Mesangial cell (primary cell): Measurements from ENCODE around the gene AQP3. TPM values are rescaled to one million over a fixed set of nuclear protein-coding genes. Genes with fewer than 3 reads are reported as not detected.

ENCODE experiments used
- total RNA-seq: library from RNA; depleted of rRNA; stranded (reverse); fragments of >200 nt; gene quantifications from 2 replicates; pipeline ENCODE4 v1.2.3, GENCODE V29; 2015

Gene AQP3
- total RNA-seq, result 0.65 and 6.2 TPM in 2 replicates

DNA sequence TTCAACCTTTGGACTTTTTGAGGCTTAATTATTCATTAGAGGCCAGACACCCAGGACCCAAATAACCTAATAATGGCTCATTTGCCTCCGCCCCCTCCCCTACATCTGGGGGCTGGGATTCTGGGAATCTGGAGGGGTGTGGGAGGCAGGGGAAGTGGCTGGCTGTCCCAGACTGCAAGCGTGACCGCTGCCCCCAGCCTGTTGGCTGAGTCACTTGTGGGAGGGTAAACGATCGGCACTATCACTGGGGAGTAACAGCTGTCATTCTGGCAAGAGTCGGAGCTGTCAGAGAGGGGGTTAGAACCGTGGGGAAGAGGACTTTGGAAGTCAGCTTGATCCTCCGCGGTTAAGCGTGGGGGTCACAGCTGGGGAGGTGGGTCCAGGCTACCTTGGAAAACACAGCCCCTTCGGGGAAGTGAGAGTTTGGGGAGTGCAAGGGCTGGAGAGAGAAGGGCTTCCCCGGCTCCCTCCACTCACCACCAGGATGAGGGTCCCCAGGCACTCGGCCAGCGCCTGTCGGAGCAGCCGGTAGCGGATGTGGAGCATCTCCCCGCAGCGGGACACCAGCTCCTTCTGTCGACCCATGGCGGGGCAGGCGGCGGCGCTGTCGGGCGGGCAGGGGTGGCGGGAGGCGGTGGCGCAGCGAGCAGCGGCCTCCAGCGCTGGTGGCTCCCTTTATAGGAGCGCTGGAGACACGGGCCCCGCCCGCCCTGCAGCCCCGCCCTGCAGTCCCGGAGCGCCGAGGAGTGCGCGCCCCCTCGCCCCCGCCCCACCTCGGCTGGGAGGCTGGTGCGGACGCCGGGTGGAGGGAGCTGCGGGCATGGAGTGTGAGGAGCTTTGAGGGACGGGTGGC is at the start of gene AQP3:
Gene AQP3, minus strand, starts transcription at position 648 of the 853 bp plus-strand sequence. Its CDS starts 63 bp downstream, at position 585.

DNA sequence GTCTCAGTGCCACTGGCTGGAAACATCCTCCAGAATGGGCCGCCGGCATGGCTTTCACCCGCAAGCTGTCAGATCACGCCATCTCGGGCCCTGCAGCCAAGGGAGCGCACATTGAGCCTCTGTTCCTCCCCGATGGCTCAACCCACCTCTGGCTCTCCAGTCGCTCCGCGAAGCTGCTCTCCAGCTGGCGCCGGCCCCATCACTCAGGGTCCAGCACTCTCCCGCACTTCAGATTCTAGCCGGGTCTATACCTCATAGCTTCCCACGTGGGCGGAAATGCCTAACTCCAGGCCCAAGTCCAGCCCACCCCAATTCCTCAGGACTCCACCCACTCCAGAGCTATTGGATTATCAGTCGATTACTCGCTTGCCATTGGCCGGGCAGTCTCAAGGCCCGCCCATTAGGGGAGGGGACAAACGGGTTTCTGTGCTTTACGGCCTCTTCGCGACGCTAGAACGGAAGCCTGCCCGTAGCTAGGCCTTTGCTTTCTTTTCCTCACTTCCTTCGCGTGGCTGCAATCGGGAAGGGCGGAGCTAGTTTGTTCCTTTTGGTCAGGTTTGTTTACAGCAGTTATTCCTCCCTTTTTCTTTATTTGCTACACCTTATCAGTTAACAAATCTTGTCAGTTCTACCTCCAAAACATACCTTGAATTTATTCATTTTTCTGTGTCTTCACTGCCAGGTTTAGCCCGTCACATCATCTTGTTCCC is 26.4 kb upstream of the AQP3 start, which contains the start of gene NOL6:
Gene NOL6, minus strand, starts transcription at position 282 of the 710 bp plus-strand sequence. Its CDS starts 82 bp downstream, at position 200.

DNA sequence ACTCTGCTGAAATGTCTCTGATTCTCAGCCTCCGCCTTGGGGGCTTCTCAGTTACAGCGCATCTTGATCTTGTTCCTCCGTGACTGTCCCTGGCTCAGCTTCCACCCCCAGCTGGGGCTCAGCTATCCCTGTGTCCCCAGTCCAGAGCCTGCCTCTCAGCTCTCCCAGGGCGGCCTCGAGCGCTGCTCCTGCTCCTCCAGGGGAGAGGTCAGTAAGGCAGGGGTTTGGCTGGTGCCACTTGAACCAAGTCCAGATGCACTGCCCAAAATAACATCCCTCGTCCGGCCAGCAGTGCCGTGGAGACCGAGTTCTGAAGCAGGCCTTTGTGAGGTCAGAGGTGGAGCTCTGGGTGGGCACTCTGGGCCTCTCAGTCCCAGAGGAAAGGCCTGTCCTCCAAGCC is 45.0 kb downstream of the AQP3 start, which contains the start of gene AQP7:
Gene AQP7, minus strand, starts transcription at position 198 of the 400 bp plus-strand sequence. CDS start 1,306 bp downstream, outside the sequence.

Other genes starting within 250 kb of the AQP3 start
- not detected in 2 replicates for gene SPINK4, start 207.4 kb downstream of the AQP3 start, total RNA-seq
- 24.4 and 34.1 TPM in 2 replicates for gene BAG1, start 182.9 kb downstream of the AQP3 start, total RNA-seq
- 28.6 and 33.9 TPM in 2 replicates for gene CHMP5, start 182.5 kb downstream of the AQP3 start, total RNA-seq
- 15.0 and 23.5 TPM in 2 replicates for gene NFX1, start 157.1 kb downstream of the AQP3 start, total RNA-seq
- 1.1 TPM in 1 of 2 replicates, not detected in the other for gene AQP7, start 45.0 kb downstream of the AQP3 start, total RNA-seq
- gene NOL6, start 26.3 kb upstream of the AQP3 start, total RNA-seq, result 27.3 and 40.7 TPM in 2 replicates
- gene ANKRD18B, start 76.7 kb upstream of the AQP3 start, total RNA-seq, result 4.6 and 4.8 TPM in 2 replicates